Measurements from ENCODE around the gene SRGAP3. TPM values are rescaled to one million over a fixed set of nuclear protein-coding genes. Genes with fewer than 3 reads are reported as not detected.

Gene SRGAP3
- polyA plus RNA-seq, 3 donors = 0.27 to 1.3 (median 0.87) TPM

GRCh38 chr3:9125278-9125951 lies 124.0 kb downstream of the SRGAP3 start:
- intact Hi-C loops (cut with micrococcal nuclease) = no loop called here
- Mint-ChIP-seq H3K9me3 (no peaks in the 10 kb centered on the region), H3K4me3 (no peak overlapping the region), H3K4me1 (peaks cover 5% of the 10 kb centered on the region), H3K36me3 (no peaks in the 10 kb centered on the region), H3K27me3 (ENCODE audit: low read depth in 3 of 3) (no peaks in the 10 kb centered on the region), H3K27ac (peak overlapping the region in 1 of 7 donors; percentile 47)
- Histone ChIP-seq H3K9ac (ENCODE audit: insufficient read depth, low read length, poor library complexity, severe bottlenecking) (no peak overlapping the region), H3K4me1 (ENCODE audit: control insufficient read depth in 1 of 2, insufficient read depth in 2 of 2, low read length in 2 of 2) (no peaks in the 10 kb centered on the region), H3K79me2 (ENCODE audit: insufficient read depth, low read length) (no peaks in the 10 kb centered on the region), H3K27me3 (ENCODE audit: control insufficient read depth in 2 of 2, insufficient read depth in 2 of 2, low read length in 2 of 2) (no peaks in the 10 kb centered on the region), H3K4me3 (replicated peaks in 1 of 3; ENCODE audit: low read depth in 2 of 3, low read length in 3 of 3) (no peak overlapping the region), H2AFZ (ENCODE audit: insufficient read depth, low read depth, low read length, poor library complexity, severe bottlenecking) (no peak overlapping the region), H4K20me1 (ENCODE audit: insufficient read depth, low read length) (no peaks in the 10 kb centered on the region), H3K4me2 (replicated peaks; ENCODE audit: extremely low read depth, low read length, poor library complexity, severe bottlenecking) (no peak overlapping the region), H3K36me3 (replicated peaks in 1 of 2; ENCODE audit: control insufficient read depth in 1 of 2, insufficient read depth in 2 of 2, low read length in 2 of 2) (no peaks in the 10 kb centered on the region), H3K27ac (ENCODE audit: low read depth in 1 of 2, low read length in 2 of 2) (no peak overlapping the region), H3K9me3 (replicated peaks in 1 of 2; ENCODE audit: control insufficient read depth in 1 of 2, insufficient read depth in 1 of 2, low read length in 2 of 2) (no peaks in the 10 kb centered on the region)
- DNase-seq = no peak
- no peak for TF ChIP-seq CTCF (IDR thresholded peaks at IDR 0.05)
- 99% methylated on average over 4 of the region's 7 CpGs for WGBS (ENCODE audit: insufficient coverage)

- Mint-ChIP-seq H3K4me3 (no peak overlapping the region), H3K27ac (peak overlapping the region in 1 of 7 donors; percentile 33), H3K4me1 (no peaks in the 10 kb centered on the region), H3K27me3 (ENCODE audit: low read depth in 3 of 3) (no peaks in the 10 kb centered on the region), H3K36me3 (no peaks in the 10 kb centered on the region), H3K9me3 (no peaks in the 10 kb centered on the region)
- H3K9me3 ChIP-seq (replicated peaks in 1 of 2; ENCODE audit: control insufficient read depth in 1 of 2, insufficient read depth in 1 of 2, low read length in 2 of 2) = no peaks in the 10 kb centered on the region
- TF ChIP-seq CTCF (IDR thresholded peaks at IDR 0.05) = no peak
- 96% methylated on average over 8 of the region's 15 CpGs for WGBS (ENCODE audit: insufficient coverage)
- no peak overlapping the region for H3K9ac ChIP-seq (ENCODE audit: insufficient read depth, low read length, poor library complexity, severe bottlenecking)
- H3K36me3 ChIP-seq (replicated peaks in 1 of 2; ENCODE audit: control insufficient read depth in 1 of 2, insufficient read depth in 2 of 2, low read length in 2 of 2) = no peaks in the 10 kb centered on the region
- H3K4me1 ChIP-seq (ENCODE audit: control insufficient read depth in 1 of 2, insufficient read depth in 2 of 2, low read length in 2 of 2) = no peaks in the 10 kb centered on the region
- no peaks in the 10 kb centered on the region for H4K20me1 ChIP-seq (ENCODE audit: insufficient read depth, low read length)
- H2AFZ ChIP-seq (ENCODE audit: insufficient read depth, low read depth, low read length, poor library complexity, severe bottlenecking) = no peak overlapping the region
- no peak overlapping the region for H3K4me3 ChIP-seq (replicated peaks in 1 of 3; ENCODE audit: low read depth in 2 of 3, low read length in 3 of 3)
- intact Hi-C loops (cut with micrococcal nuclease) = no loop called here
- no peaks in the 10 kb centered on the region for H3K27me3 ChIP-seq (ENCODE audit: control insufficient read depth in 2 of 2, insufficient read depth in 2 of 2, low read length in 2 of 2)
- H3K4me2 ChIP-seq (replicated peaks; ENCODE audit: extremely low read depth, low read length, poor library complexity, severe bottlenecking) = no peak overlapping the region
- H3K79me2 ChIP-seq (ENCODE audit: insufficient read depth, low read length) = no peaks in the 10 kb centered on the region
- H3K27ac ChIP-seq (ENCODE audit: low read depth in 1 of 2, low read length in 2 of 2) = no peak overlapping the region
- no peak for DNase-seq
These were observed 124.7 kb downstream of the SRGAP3 start for GRCh38 chr3:9124730-9125129.

Measured in CD14-positive monocyte (primary cell).